ENCODE measurements around the gene TOR1AIP1. TPM values are rescaled to one million over a fixed set of nuclear protein-coding genes. Genes with fewer than 3 reads are reported as not detected.
"Not testable (repeated sequence)": the region's sequence is repeated elsewhere in the genome, so short reads cannot be mapped to it uniquely, and the experiment has no call there.

Gene TOR1AIP1
- total RNA-seq = 45.9 TPM
- 10 to 100 TPM; 34.9 to 57.4 (median 47.5) TPM for polyA plus RNA-seq (ENCODE audit: insufficient read depth in 1 of 8, insufficient read length in 8 of 8, low replicate concordance in 1 of 8)
- long read RNA-seq, donor 1, full-length matches to known transcripts = 2 of 2 reads
- long read RNA-seq, donor 1, partial matches to known transcripts = 0 of 2 reads
- long read RNA-seq, donor 1, other reads (novel, unspliced or antisense) = 0 of 2 reads
- long read RNA-seq, donor 2 = 0 reads
- long read RNA-seq, donor 3, full-length matches to known transcripts = 7 of 7 reads
- long read RNA-seq, donor 3, partial matches to known transcripts = 0 of 7 reads
- long read RNA-seq, donor 3, other reads (novel, unspliced or antisense) = 0 of 7 reads
- long read RNA-seq, donor 4, full-length matches to known transcripts = 2 of 9 reads
- long read RNA-seq, donor 4, partial matches to known transcripts = 7 of 9 reads
- long read RNA-seq, donor 4, other reads (novel, unspliced or antisense) = 0 of 9 reads
- long read RNA-seq, donor 5, full-length matches to known transcripts = 27 of 74 reads
- long read RNA-seq, donor 5, partial matches to known transcripts = 47 of 74 reads
- long read RNA-seq, donor 5, other reads (novel, unspliced or antisense) = 0 of 74 reads
- long read RNA-seq, donor 6, full-length matches to known transcripts = 8 of 8 reads
- long read RNA-seq, donor 6, partial matches to known transcripts = 0 of 8 reads
- long read RNA-seq, donor 6, other reads (novel, unspliced or antisense) = 0 of 8 reads
- long read RNA-seq, donor 7, partial matches to known transcripts = 0 of 4 reads
- long read RNA-seq, donor 7, other reads (novel, unspliced or antisense) = 0 of 4 reads
- long read RNA-seq, donor 8, full-length matches to known transcripts = 10 of 10 reads
- long read RNA-seq, donor 8, partial matches to known transcripts = 0 of 10 reads
- long read RNA-seq, donor 8, other reads (novel, unspliced or antisense) = 0 of 10 reads
- long read RNA-seq, donor 9, full-length matches to known transcripts = 8 of 16 reads
- long read RNA-seq, donor 9, partial matches to known transcripts = 8 of 16 reads
- long read RNA-seq, donor 9, other reads (novel, unspliced or antisense) = 0 of 16 reads
- long read RNA-seq, donor 10, full-length matches to known transcripts = 8 of 47 reads
- long read RNA-seq, donor 10, partial matches to known transcripts = 39 of 47 reads
- long read RNA-seq, donor 10, other reads (novel, unspliced or antisense) = 0 of 47 reads
- long read RNA-seq, donor 11, full-length matches to known transcripts = 8 of 8 reads
- long read RNA-seq, donor 11, partial matches to known transcripts = 0 of 8 reads
- long read RNA-seq, donor 11, other reads (novel, unspliced or antisense) = 0 of 8 reads

- peak; percentile 99 for DNase-seq
- Histone ChIP-seq H3K4me3 (ENCODE audit: low read length) (peak within 1 kb of the TSS; percentile 80), H3K27me3 (ENCODE audit: control insufficient read depth, insufficient read depth, low read length) (no peaks in the 10 kb centered on the region), H3K9me3 (replicated peaks; ENCODE audit: control insufficient read depth, low read depth, low read length) (no peaks in the 10 kb centered on the region), H3K36me3 (ENCODE audit: control insufficient read depth, insufficient read depth, low read length) (peaks cover 2% of the 10 kb centered on the region), H3K27ac (ENCODE audit: low read length) (peak within 1 kb of the TSS; percentile 100), H3K4me1 (ENCODE audit: control insufficient read depth, insufficient read depth, low read length) (peaks cover 10% of the 10 kb centered on the region)
- under 1% methylated on average over 61 of the region's 72 CpGs for WGBS (ENCODE audit: insufficient coverage)
Measured at GRCh38 chr1:179882253-179883039, at the start of gene TOR1AIP1. Gene TOR1AIP1, plus strand, starts transcription at chr1:179882285. Its CDS starts 218 bp downstream, at chr1:179882503.

GRCh38 chr1:179836686-179837445 lies 45.2 kb upstream of the TOR1AIP1 start:
- not testable (repeated sequence) for H3K9me3 ChIP-seq (replicated peaks; ENCODE audit: control insufficient read depth, low read depth, low read length); H3K4me3 ChIP-seq (ENCODE audit: low read length); H3K4me1 ChIP-seq (ENCODE audit: control insufficient read depth, insufficient read depth, low read length); H3K27me3 ChIP-seq (ENCODE audit: control insufficient read depth, insufficient read depth, low read length); H3K27ac ChIP-seq (ENCODE audit: low read length); H3K36me3 ChIP-seq (ENCODE audit: control insufficient read depth, insufficient read depth, low read length); DNase-seq
- 97% methylated on average over 29 of the region's 38 CpGs for WGBS (ENCODE audit: insufficient coverage)

- no peaks in the 10 kb centered on the region for H3K4me1 ChIP-seq (ENCODE audit: control insufficient read depth, insufficient read depth, low read length)
- no peaks in the 10 kb centered on the region for H3K27me3 ChIP-seq (ENCODE audit: control insufficient read depth, insufficient read depth, low read length)
- no peak overlapping the region for H3K27ac ChIP-seq (ENCODE audit: low read length)
- 100% methylated on average over 2 of the region's 3 CpGs for WGBS (ENCODE audit: insufficient coverage)
- no peak for DNase-seq
- no peak overlapping the region for H3K4me3 ChIP-seq (ENCODE audit: low read length)
- H3K36me3 ChIP-seq (ENCODE audit: control insufficient read depth, insufficient read depth, low read length) = peaks cover 8% of the 10 kb centered on the region
- no peaks in the 10 kb centered on the region for H3K9me3 ChIP-seq (replicated peaks; ENCODE audit: control insufficient read depth, low read depth, low read length)
Measured at GRCh38 chr1:179840107-179840506, 42.0 kb upstream of the TOR1AIP1 start.

- DNase-seq = no peak
- Histone ChIP-seq H3K4me1 (ENCODE audit: control insufficient read depth, insufficient read depth, low read length) (no peaks in the 10 kb centered on the region), H3K9me3 (replicated peaks; ENCODE audit: control insufficient read depth, low read depth, low read length) (no peaks in the 10 kb centered on the region), H3K27me3 (ENCODE audit: control insufficient read depth, insufficient read depth, low read length) (no peaks in the 10 kb centered on the region), H3K36me3 (ENCODE audit: control insufficient read depth, insufficient read depth, low read length) (peaks cover 40% of the 10 kb centered on the region), H3K27ac (ENCODE audit: low read length) (no peak overlapping the region), H3K4me3 (ENCODE audit: low read length) (no peak overlapping the region)
- WGBS (ENCODE audit: insufficient coverage) = no CpG with 5 or more reads among the region's 3 CpGs
Measured at GRCh38 chr1:179848233-179848632, 33.9 kb upstream of the TOR1AIP1 start.

- no peak overlapping the region for H3K4me3 ChIP-seq (ENCODE audit: low read length)
- DNase-seq = no peak
- H3K36me3 ChIP-seq (ENCODE audit: control insufficient read depth, insufficient read depth, low read length) = peaks cover 39% of the 10 kb centered on the region
- no CpG with 5 or more reads among the region's 1 CpG for WGBS (ENCODE audit: insufficient coverage)
- H3K27ac ChIP-seq (ENCODE audit: low read length) = no peak overlapping the region
- H3K9me3 ChIP-seq (replicated peaks; ENCODE audit: control insufficient read depth, low read depth, low read length) = no peaks in the 10 kb centered on the region
- H3K4me1 ChIP-seq (ENCODE audit: control insufficient read depth, insufficient read depth, low read length) = no peaks in the 10 kb centered on the region
- no peaks in the 10 kb centered on the region for H3K27me3 ChIP-seq (ENCODE audit: control insufficient read depth, insufficient read depth, low read length)
Measured at GRCh38 chr1:179853102-179853501, 29.0 kb upstream of the TOR1AIP1 start.

GRCh38 chr1:179855831-179856230 lies 26.3 kb upstream of the TOR1AIP1 start:
- H3K4me1 ChIP-seq (ENCODE audit: control insufficient read depth, insufficient read depth, low read length); H3K27me3 ChIP-seq (ENCODE audit: control insufficient read depth, insufficient read depth, low read length); H3K27ac ChIP-seq (ENCODE audit: low read length); H3K9me3 ChIP-seq (replicated peaks; ENCODE audit: control insufficient read depth, low read depth, low read length); H3K4me3 ChIP-seq (ENCODE audit: low read length); DNase-seq: not testable (repeated sequence)
- H3K36me3 ChIP-seq (ENCODE audit: control insufficient read depth, insufficient read depth, low read length) = peaks cover 29% of the 10 kb centered on the region
- no CpG with 5 or more reads among the region's 4 CpGs for WGBS (ENCODE audit: insufficient coverage)

- WGBS (ENCODE audit: insufficient coverage) = 100% methylated on average over 2 of the region's 2 CpGs
- no peaks in the 10 kb centered on the region for H3K27me3 ChIP-seq (ENCODE audit: control insufficient read depth, insufficient read depth, low read length)
- no peaks in the 10 kb centered on the region for H3K4me1 ChIP-seq (ENCODE audit: control insufficient read depth, insufficient read depth, low read length)
- H3K27ac ChIP-seq (ENCODE audit: low read length) = no peak overlapping the region
- no peak for DNase-seq
- peaks cover 26% of the 10 kb centered on the region for H3K36me3 ChIP-seq (ENCODE audit: control insufficient read depth, insufficient read depth, low read length)
- no peak overlapping the region for H3K4me3 ChIP-seq (ENCODE audit: low read length)
- no peaks in the 10 kb centered on the region for H3K9me3 ChIP-seq (replicated peaks; ENCODE audit: control insufficient read depth, low read depth, low read length)
Measured at GRCh38 chr1:179856296-179856695, 25.8 kb upstream of the TOR1AIP1 start.

- no peaks in the 10 kb centered on the region for H3K27me3 ChIP-seq (ENCODE audit: control insufficient read depth, insufficient read depth, low read length)
- H3K9me3 ChIP-seq (replicated peaks; ENCODE audit: control insufficient read depth, low read depth, low read length) = no peaks in the 10 kb centered on the region
- no peak overlapping the region for H3K4me3 ChIP-seq (ENCODE audit: low read length)
- WGBS (ENCODE audit: insufficient coverage) = no CpG with 5 or more reads among the region's 4 CpGs
- no peaks in the 10 kb centered on the region for H3K4me1 ChIP-seq (ENCODE audit: control insufficient read depth, insufficient read depth, low read length)
- no peak for DNase-seq
- no peak overlapping the region for H3K27ac ChIP-seq (ENCODE audit: low read length)
- H3K36me3 ChIP-seq (ENCODE audit: control insufficient read depth, insufficient read depth, low read length) = peaks cover 22% of the 10 kb centered on the region
Measured at GRCh38 chr1:179857009-179857408, 25.1 kb upstream of the TOR1AIP1 start.

- Histone ChIP-seq H3K36me3 (ENCODE audit: control insufficient read depth, insufficient read depth, low read length) (peaks cover 41% of the 10 kb centered on the region), H3K27me3 (ENCODE audit: control insufficient read depth, insufficient read depth, low read length) (no peaks in the 10 kb centered on the region), H3K9me3 (replicated peaks; ENCODE audit: control insufficient read depth, low read depth, low read length) (no peaks in the 10 kb centered on the region), H3K4me1 (ENCODE audit: control insufficient read depth, insufficient read depth, low read length) (no peaks in the 10 kb centered on the region), H3K27ac (ENCODE audit: low read length) (no peak overlapping the region), H3K4me3 (ENCODE audit: low read length) (no peak overlapping the region)
- WGBS (ENCODE audit: insufficient coverage) = 50% methylated on average over 2 of the region's 3 CpGs
- DNase-seq = no peak
Measured at GRCh38 chr1:179860652-179861051, 21.4 kb upstream of the TOR1AIP1 start.

All from muscle of leg (tissue), 16 donors.